ENCODE data around the gene MID1. TPM values are rescaled to one million over a fixed set of nuclear protein-coding genes. Genes with fewer than 3 reads are reported as not detected.

Gene MID1
- polyA plus RNA-seq, 3 donors: 0.05 to 0.10 TPM; not detected in 1

- no CpG with 5 or more reads among the region's 5 CpGs for WGBS (ENCODE audit: insufficient coverage)
- peaks cover 2 to 4% (median 2%) of the 10 kb centered on the region in 3 donors for H3K27me3 Mint-ChIP-seq (ENCODE audit: low read depth in 3 of 3)
- Histone ChIP-seq H3K27ac (ENCODE audit: low read depth in 1 of 2, low read length in 2 of 2) (no peak overlapping the region), H3K4me3 (replicated peaks in 1 of 3; ENCODE audit: low read depth in 2 of 3, low read length in 3 of 3) (no peak overlapping the region), H2AFZ (ENCODE audit: insufficient read depth, low read depth, low read length, poor library complexity, severe bottlenecking) (no peak overlapping the region), H3K9ac (ENCODE audit: insufficient read depth, low read length, poor library complexity, severe bottlenecking) (no peak overlapping the region), H3K36me3 (replicated peaks in 1 of 2; ENCODE audit: control insufficient read depth in 1 of 2, insufficient read depth in 2 of 2, low read length in 2 of 2) (no peaks in the 10 kb centered on the region), H4K20me1 (ENCODE audit: insufficient read depth, low read length) (no peaks in the 10 kb centered on the region), H3K4me1 (ENCODE audit: control insufficient read depth in 1 of 2, insufficient read depth in 2 of 2, low read length in 2 of 2) (no peaks in the 10 kb centered on the region), H3K27me3 (ENCODE audit: control insufficient read depth in 2 of 2, insufficient read depth in 2 of 2, low read length in 2 of 2) (no peaks in the 10 kb centered on the region), H3K79me2 (ENCODE audit: insufficient read depth, low read length) (no peaks in the 10 kb centered on the region), H3K4me2 (replicated peaks; ENCODE audit: extremely low read depth, low read length, poor library complexity, severe bottlenecking) (no peak overlapping the region), H3K9me3 (replicated peaks in 1 of 2; ENCODE audit: control insufficient read depth in 1 of 2, insufficient read depth in 1 of 2, low read length in 2 of 2) (no peaks in the 10 kb centered on the region)
- H3K9me3 Mint-ChIP-seq: no peaks in the 10 kb centered on the region
- no peak overlapping the region for H3K27ac Mint-ChIP-seq
- intact Hi-C loops (cut with micrococcal nuclease): no loop called here
- no peaks in the 10 kb centered on the region for H3K36me3 Mint-ChIP-seq
- DNase-seq: no peak
- no peak for TF ChIP-seq CTCF (IDR thresholded peaks at IDR 0.05)
- H3K4me3 Mint-ChIP-seq: no peak overlapping the region
- H3K4me1 Mint-ChIP-seq: no peaks in the 10 kb centered on the region
Measured at GRCh38 chrX:10482708-10483107, 137.7 kb downstream of the MID1 start.

GRCh38 chrX:10482261-10482660 is 138.1 kb downstream of the MID1 start:
- WGBS (ENCODE audit: insufficient coverage): 95% methylated on average over 4 of the region's 9 CpGs
- DNase-seq: no peak

More at GRCh38 chrX:10482261-10482660, 138.1 kb downstream of the MID1 start:
- Mint-ChIP-seq H3K27ac (no peak overlapping the region), H3K4me3 (no peak overlapping the region), H3K9me3 (no peaks in the 10 kb centered on the region), H3K4me1 (no peaks in the 10 kb centered on the region), H3K27me3 (ENCODE audit: low read depth in 3 of 3) (peaks cover 2 to 4% (median 2%) of the 10 kb centered on the region in 3 donors), H3K36me3 (no peaks in the 10 kb centered on the region)
- H3K27me3 ChIP-seq (ENCODE audit: control insufficient read depth in 2 of 2, insufficient read depth in 2 of 2, low read length in 2 of 2): no peaks in the 10 kb centered on the region
- intact Hi-C loops (cut with micrococcal nuclease): no loop called here
- H3K9ac ChIP-seq (ENCODE audit: insufficient read depth, low read length, poor library complexity, severe bottlenecking): no peak overlapping the region
- H3K79me2 ChIP-seq (ENCODE audit: insufficient read depth, low read length): no peaks in the 10 kb centered on the region
- H3K4me2 ChIP-seq (replicated peaks; ENCODE audit: extremely low read depth, low read length, poor library complexity, severe bottlenecking): no peak overlapping the region
- H3K4me3 ChIP-seq (replicated peaks in 1 of 3; ENCODE audit: low read depth in 2 of 3, low read length in 3 of 3): no peak overlapping the region
- H3K27ac ChIP-seq (ENCODE audit: low read depth in 1 of 2, low read length in 2 of 2): no peak overlapping the region
- no peak overlapping the region for H2AFZ ChIP-seq (ENCODE audit: insufficient read depth, low read depth, low read length, poor library complexity, severe bottlenecking)
- no peaks in the 10 kb centered on the region for H3K36me3 ChIP-seq (replicated peaks in 1 of 2; ENCODE audit: control insufficient read depth in 1 of 2, insufficient read depth in 2 of 2, low read length in 2 of 2)
- H3K4me1 ChIP-seq (ENCODE audit: control insufficient read depth in 1 of 2, insufficient read depth in 2 of 2, low read length in 2 of 2): no peaks in the 10 kb centered on the region
- H4K20me1 ChIP-seq (ENCODE audit: insufficient read depth, low read length): no peaks in the 10 kb centered on the region
- H3K9me3 ChIP-seq (replicated peaks in 1 of 2; ENCODE audit: control insufficient read depth in 1 of 2, insufficient read depth in 1 of 2, low read length in 2 of 2): no peaks in the 10 kb centered on the region
- TF ChIP-seq CTCF (IDR thresholded peaks at IDR 0.05): no peak
